Right lobe of liver (tissue), 6 donors: ENCODE data around the gene ESPN. TPM values are rescaled to one million over a fixed set of nuclear protein-coding genes. Genes with fewer than 3 reads are reported as not detected.
A peak's percentile ranks its signal among the peaks of the same experiment; 100 is the strongest.

Source experiments
- ATAC-seq, 4 donors: fragments of 200-7000 bp; cut with Tn5 transposase; one replicate each; pipeline ENCODE4 v1.9.1; 2020; ENCODE audit warnings: mild to moderate bottlenecking in 4 of 4, moderate library complexity in 4 of 4
- DNase-seq, 3 donors: peaks; one replicate each; pipeline ENCODE4 v3.0.0-alpha.2; 2020
- H3K27ac ChIP-seq, 3 donors: fragments of 200-600 bp; one replicate each; pipeline ENCODE4 v1.8.0; 2022
- H3K27me3 ChIP-seq, 2 donors: fragments of 200-600 bp; one replicate each; pipeline ENCODE4 v1.8.0; 2022
- H3K36me3 ChIP-seq, 4 donors: fragments of 200-600 bp; sonication (generic) in 1 of 4; one replicate each; pipeline versions ENCODE4 v1.5.1 to v1.8.0; 2017 to 2022; ENCODE audit warnings: control low read depth in 1 of 4
- H3K4me1 ChIP-seq, 4 donors: fragments of 200-600 bp; sonication (generic) in 1 of 4; one replicate each; pipeline versions ENCODE4 v1.5.1 to v1.8.0; 2017 to 2022; ENCODE audit warnings: control low read depth in 1 of 4
- H3K4me3 ChIP-seq, 3 donors: fragments of 200-600 bp; one replicate each; pipeline ENCODE4 v1.8.0; 2022
- H3K9me3 ChIP-seq, 4 donors: fragments of 200-600 bp; sonication (generic) in 1 of 4; one replicate each; pipeline versions ENCODE4 v1.5.1 to v1.8.0; 2017 to 2022; ENCODE audit warnings: control low read depth in 1 of 4
- POLR2A ChIP-seq: fragments of 450-650 bp; IDR thresholded peaks from one replicate; pipeline ENCODE4 v1.6.1; 2017; ENCODE audit warnings: antibody characterized with exemption, mild to moderate bottlenecking
- WGBS: methylation state at CpG from one replicate; pipeline ENCODE4 v1.1.6; 2018; ENCODE audit warnings: low coverage, low lambda C conversion rate; ENCODE audit not compliant: insufficient coverage; ENCODE audit errors: missing lambda C conversion rate; 5-methylcytosine and 5-hydroxymethylcytosine counted together
- intact Hi-C, 2 donors: fragments of 100-400 bp; cut with DNase I; formaldehyde crosslinking; loops; one replicate each; pipeline versions ENCODE4 v1.11.2 to v1.14.1; 2022
- total RNA-seq, 6 experiments: library from RNA; depleted of rRNA in 2 of 6; stranded (reverse); fragments of >200 nt in 2 of 6; fragmentation: NEBNext Ultra II Directional in 3 of 6; extraction: Animal tissue kit (Norgen Biotek cat#: 25700) in 3 of 6; gene quantifications; one replicate each; pipeline versions ENCODE4 v1.1.0 to v1.2.4, GENCODE V29; 2016 to 2023
- TF ChIP-seq, protein P1 (sequence below), 4 donors: fragments of 200-600 bp in 3 of 4; fragments of 450-650 bp in 1 of 4; IDR thresholded peaks; one replicate each; pipeline versions ENCODE4 v1.5.1 to v1.8.0; 2016 to 2022; ENCODE audit warnings: antibody characterized with exemption in 4 of 4, mild to moderate bottlenecking in 2 of 4
- donor health status: DM: no; HTN: yes; CAD: no.
- donor health status: DM: no; HTN: no; CAD: no.
- donor health status: DM: no; HTN: no; CAD: no.
- donor health status: DM: no; HTN: yes; CAD: no.
- donor health status: DM: no; HTN: yes; CAD: no.

ESPN gene
- total RNA-seq, 6 experiments from 2014 or later, result 81.6 to 149 (median 120) TPM

DNA sequence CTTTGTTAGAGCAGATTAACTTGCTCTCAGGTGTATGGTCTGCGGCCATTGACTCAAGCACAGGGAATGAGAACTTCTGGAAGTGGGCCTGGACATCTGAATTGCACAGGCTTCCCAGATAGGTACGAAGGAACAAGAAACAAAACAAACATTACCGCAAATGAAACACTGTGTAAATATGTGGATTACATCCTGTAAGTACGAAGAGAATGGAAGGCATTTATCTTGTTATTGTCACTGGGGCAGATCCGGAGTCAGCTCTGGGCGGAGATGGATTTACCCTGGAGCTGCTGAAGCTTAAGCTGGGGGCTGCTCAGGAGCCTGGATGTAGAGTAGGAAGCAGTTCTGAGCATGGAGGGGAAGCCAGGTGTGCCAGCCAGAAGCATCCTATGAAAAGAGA is 11.7 kb upstream of the ESPN start:
- H3K27me3 ChIP-seq, result no peaks in the 10 kb centered on the region
- H3K9me3 ChIP-seq, result no peaks in the 10 kb centered on the region
- no peaks in the 10 kb centered on the region for H3K36me3 ChIP-seq
- no peak for ATAC-seq
- H3K4me3 ChIP-seq, result no peak overlapping the region
- DNase-seq, result no peak
- peaks cover 0 to 11% (median 3%) of the 10 kb centered on the region in 4 donors for H3K4me1 ChIP-seq
- intact Hi-C loops, result no loop called here
- TF ChIP-seq POLR2A, result no peak
- TF ChIP-seq, protein P1, sequence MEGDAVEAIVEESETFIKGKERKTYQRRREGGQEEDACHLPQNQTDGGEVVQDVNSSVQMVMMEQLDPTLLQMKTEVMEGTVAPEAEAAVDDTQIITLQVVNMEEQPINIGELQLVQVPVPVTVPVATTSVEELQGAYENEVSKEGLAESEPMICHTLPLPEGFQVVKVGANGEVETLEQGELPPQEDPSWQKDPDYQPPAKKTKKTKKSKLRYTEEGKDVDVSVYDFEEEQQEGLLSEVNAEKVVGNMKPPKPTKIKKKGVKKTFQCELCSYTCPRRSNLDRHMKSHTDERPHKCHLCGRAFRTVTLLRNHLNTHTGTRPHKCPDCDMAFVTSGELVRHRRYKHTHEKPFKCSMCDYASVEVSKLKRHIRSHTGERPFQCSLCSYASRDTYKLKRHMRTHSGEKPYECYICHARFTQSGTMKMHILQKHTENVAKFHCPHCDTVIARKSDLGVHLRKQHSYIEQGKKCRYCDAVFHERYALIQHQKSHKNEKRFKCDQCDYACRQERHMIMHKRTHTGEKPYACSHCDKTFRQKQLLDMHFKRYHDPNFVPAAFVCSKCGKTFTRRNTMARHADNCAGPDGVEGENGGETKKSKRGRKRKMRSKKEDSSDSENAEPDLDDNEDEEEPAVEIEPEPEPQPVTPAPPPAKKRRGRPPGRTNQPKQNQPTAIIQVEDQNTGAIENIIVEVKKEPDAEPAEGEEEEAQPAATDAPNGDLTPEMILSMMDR (IDR thresholded peaks at IDR 0.05), result no peak
- no peak overlapping the region for H3K27ac ChIP-seq
- WGBS, result 38% methylated on average over 6 of the region's 6 CpGs

DNA sequence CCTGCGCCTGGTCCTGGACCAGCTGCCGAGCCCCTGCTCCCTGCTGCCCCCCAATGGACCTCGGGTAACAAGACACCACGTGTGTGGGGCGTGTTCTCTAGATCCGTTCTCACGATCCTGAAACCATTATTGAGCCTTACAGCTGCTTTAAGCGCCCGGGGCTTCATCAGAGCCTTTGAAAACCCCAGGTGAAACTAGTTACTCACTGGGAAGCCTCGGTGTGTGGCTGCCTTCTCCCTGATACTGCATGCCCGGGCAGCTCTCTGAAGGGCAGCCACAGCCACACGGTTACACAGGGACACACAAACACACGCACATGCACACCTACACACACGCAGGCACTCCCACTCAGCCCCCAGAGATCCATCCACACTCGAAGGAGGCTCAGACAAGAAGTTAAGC is 10.1 kb upstream of the ESPN start:
- no peak overlapping the region for H3K4me3 ChIP-seq
- no peaks in the 10 kb centered on the region for H3K9me3 ChIP-seq
- H3K4me1 ChIP-seq, result peaks cover 0 to 27% (median 3%) of the 10 kb centered on the region in 4 donors
- no peak for DNase-seq
- no peaks in the 10 kb centered on the region for H3K36me3 ChIP-seq
- WGBS, result 8% methylated on average over 12 of the region's 15 CpGs
- ATAC-seq, result peak; percentile 8 to 26 (median 16)
- no peak overlapping the region for H3K27ac ChIP-seq
- intact Hi-C loops, result no loop called here
- peaks cover 0 to under 1% of the 10 kb centered on the region in 2 donors for H3K27me3 ChIP-seq
- TF ChIP-seq, protein P1 (IDR thresholded peaks at IDR 0.05), result peak in 3 of 4 donors; percentile 28 to 40 (median 38)
- TF ChIP-seq POLR2A, result no peak

DNA sequence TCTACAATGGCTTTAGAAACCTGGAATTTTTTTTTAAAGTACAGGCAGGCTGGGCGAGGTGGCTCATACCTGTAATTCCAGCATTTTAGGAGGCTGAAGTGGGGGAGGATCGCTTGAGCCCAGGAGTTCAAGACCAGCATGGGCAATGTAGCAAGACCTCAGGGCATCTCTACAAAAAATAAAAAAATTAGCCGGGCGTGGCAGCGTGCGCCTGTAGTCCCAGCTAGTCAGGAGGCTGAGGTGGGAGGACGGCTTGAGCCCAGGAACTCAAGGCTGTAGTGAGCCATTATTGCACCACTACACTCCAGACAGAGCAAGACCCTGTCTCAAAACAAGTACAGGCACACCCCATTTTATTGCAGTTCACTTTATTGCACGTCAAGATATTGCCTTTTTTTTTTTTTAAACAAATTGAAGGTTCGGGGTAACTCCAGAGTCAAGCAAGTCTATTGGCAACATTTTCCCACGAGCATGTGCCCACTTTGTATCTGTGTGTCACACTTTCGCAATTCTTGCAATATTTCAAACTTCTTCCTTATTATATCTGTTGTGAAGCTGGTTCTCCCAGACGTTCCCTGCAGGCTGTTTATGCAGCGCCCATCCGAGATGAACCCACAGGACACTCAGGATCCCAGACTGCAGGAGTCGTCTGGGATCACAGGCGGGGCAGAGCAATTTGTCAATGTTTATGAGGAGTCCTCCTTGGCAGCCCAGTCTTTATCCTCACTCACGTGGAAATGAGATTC is 9.5 kb upstream of the ESPN start:
- ATAC-seq (no peak), DNase-seq (no peak)
- Histone ChIP-seq H3K27ac (no peak overlapping the region), H3K27me3 (peaks cover 0 to 7% of the 10 kb centered on the region in 2 donors), H3K9me3 (no peaks in the 10 kb centered on the region), H3K4me1 (peaks cover 0 to 32% (median 3%) of the 10 kb centered on the region in 4 donors), H3K4me3 (no peak overlapping the region), H3K36me3 (no peaks in the 10 kb centered on the region)
- TF ChIP-seq POLR2A, result no peak
- TF ChIP-seq, protein P1 (IDR thresholded peaks at IDR 0.05), result no peak
- WGBS, result 48% methylated on average over 12 of the region's 17 CpGs
- intact Hi-C loops, result no loop called here

DNA sequence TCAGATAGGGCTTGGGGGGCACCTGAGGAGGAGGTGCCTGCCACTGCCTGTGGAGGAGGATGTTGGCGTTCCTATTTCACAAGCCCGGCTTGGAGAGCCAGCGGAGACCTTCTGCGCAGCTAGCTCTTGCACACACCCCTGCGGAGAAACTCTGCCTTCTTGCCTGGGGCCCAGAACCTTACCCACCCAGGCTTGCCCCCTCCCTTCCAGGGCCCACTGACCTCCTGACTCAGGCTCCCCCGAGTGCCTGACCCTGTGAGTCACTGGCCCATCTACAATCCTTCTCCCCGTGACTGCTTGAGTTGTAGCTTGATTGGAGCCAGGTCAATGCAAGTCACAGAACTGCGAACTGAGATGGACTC is 8.3 kb upstream of the ESPN start:
- Histone ChIP-seq H3K9me3 (no peaks in the 10 kb centered on the region), H3K27me3 (peaks cover 0 to 16% of the 10 kb centered on the region in 2 donors), H3K4me3 (no peak overlapping the region), H3K36me3 (no peaks in the 10 kb centered on the region), H3K4me1 (peaks cover 0 to 25% (median 0%) of the 10 kb centered on the region in 4 donors), H3K27ac (no peak overlapping the region)
- WGBS, result 47% methylated on average over 3 of the region's 8 CpGs
- intact Hi-C loops, result no loop called here
- TF ChIP-seq, protein P1 (IDR thresholded peaks at IDR 0.05), result no peak
- ATAC-seq (no peak), DNase-seq (no peak)
